ENCODE data around the gene EEF2K.
"Not testable (repeated sequence)": the region's sequence is repeated elsewhere in the genome, so short reads cannot be mapped to it uniquely, and the experiment has no call there.

GRCh38 chr16:22216832-22217225 is 10.8 kb downstream of the EEF2K start:
- TF ChIP-seq CTCF (IDR thresholded peaks at IDR 0.05; ENCODE audit: low read depth, low read length, poor library complexity, severe bottlenecking); EZH2phosphoT487 (IDR thresholded peaks at IDR 0.05; ENCODE audit: borderline replicate concordance, low read length): not testable (repeated sequence)

Data from DOHH2 (cell line).